GM12801 (cell line): ENCODE data around the gene PHLPP2.

Experiments used
- TF ChIP-seq, protein P1 (sequence below): IDR thresholded peaks from one replicate; pipeline ENCODE4 v1.5.1; 2011; ENCODE audit warnings: control low read depth; ENCODE audit not compliant: insufficient read length; ENCODE audit errors: extremely low read depth

The PHLPP2 gene

DNA sequence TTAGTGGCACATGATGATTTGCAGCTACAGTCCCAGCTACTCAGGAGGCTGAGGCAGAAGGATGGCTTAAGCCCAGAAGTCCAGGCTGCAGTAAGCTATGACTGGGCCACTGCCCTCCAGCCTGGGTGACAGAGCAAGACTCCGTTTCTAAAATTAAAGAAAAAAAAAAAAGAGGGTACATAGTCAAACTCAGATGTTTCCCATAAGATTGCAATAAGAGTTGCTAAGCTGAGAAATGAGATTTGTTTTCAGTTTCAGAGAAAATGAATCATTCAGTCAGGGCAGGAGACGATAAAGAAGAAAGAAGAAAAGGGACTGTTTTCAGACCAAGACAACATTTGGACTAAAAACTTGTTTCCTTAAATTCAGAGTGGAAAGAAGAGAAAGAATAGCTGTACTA lies 30.2 kb upstream of the PHLPP2 start:
- TF ChIP-seq, protein P1, sequence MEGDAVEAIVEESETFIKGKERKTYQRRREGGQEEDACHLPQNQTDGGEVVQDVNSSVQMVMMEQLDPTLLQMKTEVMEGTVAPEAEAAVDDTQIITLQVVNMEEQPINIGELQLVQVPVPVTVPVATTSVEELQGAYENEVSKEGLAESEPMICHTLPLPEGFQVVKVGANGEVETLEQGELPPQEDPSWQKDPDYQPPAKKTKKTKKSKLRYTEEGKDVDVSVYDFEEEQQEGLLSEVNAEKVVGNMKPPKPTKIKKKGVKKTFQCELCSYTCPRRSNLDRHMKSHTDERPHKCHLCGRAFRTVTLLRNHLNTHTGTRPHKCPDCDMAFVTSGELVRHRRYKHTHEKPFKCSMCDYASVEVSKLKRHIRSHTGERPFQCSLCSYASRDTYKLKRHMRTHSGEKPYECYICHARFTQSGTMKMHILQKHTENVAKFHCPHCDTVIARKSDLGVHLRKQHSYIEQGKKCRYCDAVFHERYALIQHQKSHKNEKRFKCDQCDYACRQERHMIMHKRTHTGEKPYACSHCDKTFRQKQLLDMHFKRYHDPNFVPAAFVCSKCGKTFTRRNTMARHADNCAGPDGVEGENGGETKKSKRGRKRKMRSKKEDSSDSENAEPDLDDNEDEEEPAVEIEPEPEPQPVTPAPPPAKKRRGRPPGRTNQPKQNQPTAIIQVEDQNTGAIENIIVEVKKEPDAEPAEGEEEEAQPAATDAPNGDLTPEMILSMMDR: no peak

DNA sequence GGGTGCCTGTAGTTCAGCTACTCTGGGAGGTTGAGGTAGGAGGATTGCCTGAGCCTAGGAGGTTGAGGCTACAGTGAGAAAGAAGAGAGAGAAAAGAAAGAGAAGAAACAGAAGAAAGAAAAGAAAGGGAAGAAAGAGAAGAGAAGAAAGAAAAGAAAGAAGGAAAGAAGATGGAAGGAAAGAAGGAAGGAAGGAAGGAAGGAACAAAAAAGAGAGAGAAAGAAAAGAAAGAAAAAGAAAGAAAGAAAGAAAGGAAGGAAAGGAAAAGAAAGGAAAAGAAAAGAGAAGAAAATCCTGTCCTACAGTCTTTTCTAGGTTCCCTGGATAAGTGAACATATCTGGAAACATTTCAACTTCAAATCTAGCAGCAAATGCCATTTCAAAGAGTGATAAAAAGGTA lies 29.6 kb upstream of the PHLPP2 start:
- TF ChIP-seq, protein P1: no peak

DNA sequence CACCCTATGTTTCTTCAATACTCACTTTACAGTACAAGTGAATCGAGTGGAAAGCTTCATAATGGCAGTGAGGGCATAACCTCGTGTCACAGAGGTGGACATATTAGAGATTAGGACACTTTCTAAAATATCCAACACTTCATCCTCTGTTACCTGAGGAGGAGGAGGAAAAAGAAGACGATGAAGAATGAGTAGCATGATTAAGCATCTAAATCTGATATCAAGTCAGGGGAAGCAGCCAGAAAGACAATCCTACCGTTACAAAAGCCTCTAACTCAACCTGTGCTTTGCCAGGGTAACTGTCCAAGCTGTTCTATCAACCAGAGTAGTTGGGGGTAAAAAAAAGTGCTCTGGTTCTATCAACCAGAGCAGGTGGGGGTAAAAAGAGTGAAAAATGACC lies 23.7 kb upstream of the PHLPP2 start:
- TF ChIP-seq, protein P1: no peak

DNA sequence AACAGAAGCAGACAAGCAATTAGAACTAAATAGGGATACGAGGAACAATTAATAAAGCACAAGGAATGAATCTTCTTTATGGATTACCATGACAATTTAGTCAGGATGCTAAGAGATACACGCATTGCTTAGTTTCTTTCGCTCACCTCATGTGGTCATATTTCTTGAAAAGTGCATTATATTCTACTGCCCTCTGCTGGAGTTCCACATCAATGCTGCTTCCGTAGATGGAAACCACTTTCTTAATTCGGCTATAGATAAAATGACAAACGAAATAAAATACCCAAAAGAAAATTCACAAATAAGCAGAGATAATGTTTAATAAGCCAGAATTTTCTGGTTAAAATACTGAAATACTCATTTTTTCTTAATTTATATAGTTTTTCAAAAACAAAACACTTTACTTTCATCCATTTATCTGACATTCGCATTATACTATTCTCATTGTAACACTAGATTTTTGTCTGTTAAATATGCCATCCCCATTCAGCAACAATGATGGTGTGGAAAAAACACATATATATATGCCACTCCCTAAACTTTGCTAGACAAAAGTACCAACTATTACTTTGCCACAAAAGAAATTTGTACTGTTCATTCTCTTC lies 22.0 kb upstream of the PHLPP2 start:
- TF ChIP-seq, protein P1: no peak

DNA sequence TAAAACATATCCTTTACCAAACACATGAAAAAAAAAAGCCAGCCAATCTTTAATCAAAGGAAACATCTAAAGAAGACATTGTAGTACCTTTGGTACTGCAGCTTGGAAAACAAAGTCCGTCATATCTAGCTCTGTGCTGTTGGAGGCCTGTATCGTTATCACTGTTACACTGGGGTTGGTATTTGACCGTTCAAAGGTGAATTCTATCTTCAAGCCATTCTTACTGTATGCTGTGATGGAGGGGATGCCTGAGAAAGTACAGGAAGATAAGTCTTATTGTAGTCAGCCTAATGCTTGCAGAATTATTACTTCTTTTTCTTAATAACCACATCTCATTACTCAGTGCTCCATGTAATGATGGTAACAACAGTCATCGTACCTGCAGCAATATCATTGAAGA lies 14.4 kb upstream of the PHLPP2 start:
- TF ChIP-seq, protein P1: no peak

DNA sequence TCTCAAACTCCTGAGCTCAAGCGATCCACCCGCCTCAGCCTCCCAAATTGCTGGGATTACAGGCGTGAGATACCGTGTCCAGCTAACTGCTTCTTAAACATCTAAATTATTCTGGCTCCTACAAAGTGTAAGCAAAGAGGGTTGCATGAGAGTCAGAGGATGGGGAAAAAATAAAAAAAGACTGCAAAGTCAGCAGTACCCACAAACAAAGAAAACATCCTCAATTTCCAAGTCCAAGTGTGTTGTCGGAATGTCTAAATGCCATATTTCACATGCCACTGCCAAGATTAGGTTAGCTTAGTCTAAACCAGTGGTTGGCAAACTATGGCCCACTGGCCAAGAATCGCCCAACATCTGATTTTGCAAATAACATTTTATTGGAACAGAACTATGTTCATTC lies 13.0 kb upstream of the PHLPP2 start:
- TF ChIP-seq, protein P1: no peak

DNA sequence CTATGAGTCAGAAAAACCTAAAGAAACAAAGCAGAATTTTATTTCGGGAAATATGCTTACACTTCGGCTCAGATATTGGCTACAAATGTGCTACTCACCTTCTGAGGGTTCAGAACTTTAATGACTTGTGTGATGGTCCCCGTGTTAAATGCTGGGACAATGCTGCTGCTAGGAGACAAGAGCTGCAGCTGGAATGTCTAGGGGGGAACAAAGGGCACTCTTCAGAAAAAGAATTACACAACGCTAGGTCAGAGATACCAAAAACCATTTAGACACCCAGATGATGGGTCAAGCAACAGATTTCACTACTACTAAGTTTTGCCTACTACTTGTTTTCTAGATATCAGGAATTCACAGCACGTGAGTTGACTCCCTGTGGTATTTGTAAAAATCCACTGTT lies 10.0 kb upstream of the PHLPP2 start:
- TF ChIP-seq, protein P1: no peak
